ENCODE results near the gene MZT2B. TPM values are rescaled to one million over a fixed set of nuclear protein-coding genes. Genes with fewer than 3 reads are reported as not detected.
"Not testable (repeated sequence)": the region's sequence is repeated elsewhere in the genome, so short reads cannot be mapped to it uniquely, and the experiment has no call there.

Gene MZT2B
- total RNA-seq, 1 donor from 2014 or later, result 152 TPM

GRCh38 chr2:130196052-130196451 is 14.0 kb downstream of the MZT2B start:
- not testable (repeated sequence) for H3K27ac Mint-ChIP-seq (ENCODE audit: unreplicated experiment); H3K9me3 Mint-ChIP-seq (ENCODE audit: unreplicated experiment); H3K4me3 Mint-ChIP-seq (ENCODE audit: unreplicated experiment); H3K36me3 Mint-ChIP-seq (ENCODE audit: low read depth, unreplicated experiment); H3K4me1 Mint-ChIP-seq (ENCODE audit: unreplicated experiment); H3K27me3 Mint-ChIP-seq (ENCODE audit: unreplicated experiment); DNase-seq (ENCODE audit: low spot score)

- H3K27ac Mint-ChIP-seq (ENCODE audit: unreplicated experiment), result no peak within 1 kb of the TSS
- peaks cover 3% of the 10 kb centered on the region for H3K27me3 Mint-ChIP-seq (ENCODE audit: unreplicated experiment)
- no peaks in the 10 kb centered on the region for H3K9me3 Mint-ChIP-seq (ENCODE audit: unreplicated experiment)
- H3K36me3 Mint-ChIP-seq (ENCODE audit: low read depth, unreplicated experiment), result no peaks in the 10 kb centered on the region
- no peak for DNase-seq (ENCODE audit: low spot score)
- no peaks in the 10 kb centered on the region for H3K4me1 Mint-ChIP-seq (ENCODE audit: unreplicated experiment)
- TF ChIP-seq CTCF (IDR thresholded peaks at IDR 0.05; ENCODE audit: unreplicated experiment), result no peak
- H3K4me3 Mint-ChIP-seq (ENCODE audit: unreplicated experiment), result no peak within 1 kb of the TSS
These were observed 16.3 kb downstream of the MZT2B start, which contains the start of gene TUBA3E for GRCh38 chr2:130198343-130198742. Gene TUBA3E, minus strand, starts transcription at chr2:130198439. Its CDS starts 79 bp downstream, at chr2:130198360.

DNA sequence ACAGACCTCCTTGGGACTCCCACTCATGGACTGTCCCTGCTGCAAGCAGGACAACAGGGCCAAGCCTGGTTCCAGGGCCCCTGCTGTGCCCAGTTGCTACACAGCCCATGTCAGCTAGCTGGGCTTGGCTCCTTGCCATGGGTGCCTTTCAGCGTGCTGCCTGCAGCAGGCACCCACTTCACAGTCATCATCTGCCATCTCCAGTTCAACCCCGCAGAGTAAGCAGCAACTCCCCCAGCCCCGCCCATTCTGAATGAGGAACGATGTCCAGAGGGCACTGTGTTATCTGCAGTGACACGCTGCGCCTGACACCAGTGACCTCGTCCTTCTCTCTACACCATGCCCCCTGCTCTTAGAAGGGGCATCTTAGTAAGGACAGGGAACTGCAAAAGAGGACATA is 20.5 kb downstream of the MZT2B start:
- not testable (repeated sequence) for H3K36me3 Mint-ChIP-seq (ENCODE audit: low read depth, unreplicated experiment); H3K9me3 Mint-ChIP-seq (ENCODE audit: unreplicated experiment); H3K4me1 Mint-ChIP-seq (ENCODE audit: unreplicated experiment); H3K27me3 Mint-ChIP-seq (ENCODE audit: unreplicated experiment); H3K4me3 Mint-ChIP-seq (ENCODE audit: unreplicated experiment); H3K27ac Mint-ChIP-seq (ENCODE audit: unreplicated experiment); DNase-seq (ENCODE audit: low spot score)

- DNase-seq (ENCODE audit: low spot score); H3K27ac Mint-ChIP-seq (ENCODE audit: unreplicated experiment); H3K36me3 Mint-ChIP-seq (ENCODE audit: low read depth, unreplicated experiment); H3K4me1 Mint-ChIP-seq (ENCODE audit: unreplicated experiment); H3K27me3 Mint-ChIP-seq (ENCODE audit: unreplicated experiment); H3K9me3 Mint-ChIP-seq (ENCODE audit: unreplicated experiment); H3K4me3 Mint-ChIP-seq (ENCODE audit: unreplicated experiment): not testable (repeated sequence)
These were observed 21.1 kb downstream of the MZT2B start for GRCh38 chr2:130203150-130203549.

GRCh38 chr2:130207051-130207450 is 25.0 kb downstream of the MZT2B start:
- not testable (repeated sequence) for H3K4me3 Mint-ChIP-seq (ENCODE audit: unreplicated experiment); H3K27ac Mint-ChIP-seq (ENCODE audit: unreplicated experiment); DNase-seq (ENCODE audit: low spot score); H3K36me3 Mint-ChIP-seq (ENCODE audit: low read depth, unreplicated experiment); H3K9me3 Mint-ChIP-seq (ENCODE audit: unreplicated experiment); H3K4me1 Mint-ChIP-seq (ENCODE audit: unreplicated experiment); H3K27me3 Mint-ChIP-seq (ENCODE audit: unreplicated experiment)

DNA sequence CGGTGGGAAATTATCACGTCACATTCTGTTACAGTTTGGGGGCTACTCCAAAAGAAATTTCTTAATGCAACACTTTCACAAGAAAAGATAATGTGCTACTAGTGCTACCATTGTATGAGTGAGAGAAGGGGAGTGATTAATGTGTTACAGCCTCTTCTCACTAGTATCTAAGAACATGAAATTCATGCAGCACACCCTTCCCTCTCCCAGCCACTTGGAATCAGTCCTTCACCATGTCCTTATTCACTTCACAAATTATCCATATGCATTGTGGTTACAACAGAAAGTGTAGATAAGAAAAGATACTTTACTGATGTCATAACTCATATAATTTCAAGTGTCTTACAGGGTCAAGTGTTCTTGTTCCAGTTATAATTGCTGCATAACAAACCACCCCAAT is 37.1 kb downstream of the MZT2B start:
- H3K36me3 Mint-ChIP-seq (ENCODE audit: low read depth, unreplicated experiment); H3K9me3 Mint-ChIP-seq (ENCODE audit: unreplicated experiment); DNase-seq (ENCODE audit: low spot score); H3K27ac Mint-ChIP-seq (ENCODE audit: unreplicated experiment); H3K27me3 Mint-ChIP-seq (ENCODE audit: unreplicated experiment); H3K4me3 Mint-ChIP-seq (ENCODE audit: unreplicated experiment); H3K4me1 Mint-ChIP-seq (ENCODE audit: unreplicated experiment): not testable (repeated sequence)

- not testable (repeated sequence) for H3K27me3 Mint-ChIP-seq (ENCODE audit: unreplicated experiment); H3K4me1 Mint-ChIP-seq (ENCODE audit: unreplicated experiment); DNase-seq (ENCODE audit: low spot score); H3K9me3 Mint-ChIP-seq (ENCODE audit: unreplicated experiment); H3K36me3 Mint-ChIP-seq (ENCODE audit: low read depth, unreplicated experiment); H3K4me3 Mint-ChIP-seq (ENCODE audit: unreplicated experiment); H3K27ac Mint-ChIP-seq (ENCODE audit: unreplicated experiment)
These were observed 38.4 kb downstream of the MZT2B start for GRCh38 chr2:130220505-130220904.

DNA sequence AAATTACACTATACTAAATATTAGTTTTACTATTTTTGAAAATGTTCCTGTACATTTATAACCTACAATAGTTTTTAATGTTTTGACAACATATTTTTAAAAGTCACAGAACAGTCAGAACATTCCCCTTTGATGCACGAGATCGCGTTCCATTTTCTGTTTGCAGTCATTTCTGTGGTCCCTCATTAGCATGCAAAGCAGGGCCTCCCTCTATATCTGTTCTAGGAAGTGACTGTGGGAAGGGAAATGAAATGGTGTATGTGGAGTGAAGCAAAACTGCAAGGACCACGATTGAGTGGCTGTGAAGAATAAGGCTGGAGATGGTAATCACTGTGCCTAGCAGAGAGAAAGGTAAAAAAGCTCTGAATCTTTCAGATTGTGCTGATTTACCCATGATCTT is 40.5 kb downstream of the MZT2B start:
- not testable (repeated sequence) for H3K4me1 Mint-ChIP-seq (ENCODE audit: unreplicated experiment); H3K36me3 Mint-ChIP-seq (ENCODE audit: low read depth, unreplicated experiment); H3K27me3 Mint-ChIP-seq (ENCODE audit: unreplicated experiment); DNase-seq (ENCODE audit: low spot score); H3K9me3 Mint-ChIP-seq (ENCODE audit: unreplicated experiment); H3K4me3 Mint-ChIP-seq (ENCODE audit: unreplicated experiment); H3K27ac Mint-ChIP-seq (ENCODE audit: unreplicated experiment)

DNA sequence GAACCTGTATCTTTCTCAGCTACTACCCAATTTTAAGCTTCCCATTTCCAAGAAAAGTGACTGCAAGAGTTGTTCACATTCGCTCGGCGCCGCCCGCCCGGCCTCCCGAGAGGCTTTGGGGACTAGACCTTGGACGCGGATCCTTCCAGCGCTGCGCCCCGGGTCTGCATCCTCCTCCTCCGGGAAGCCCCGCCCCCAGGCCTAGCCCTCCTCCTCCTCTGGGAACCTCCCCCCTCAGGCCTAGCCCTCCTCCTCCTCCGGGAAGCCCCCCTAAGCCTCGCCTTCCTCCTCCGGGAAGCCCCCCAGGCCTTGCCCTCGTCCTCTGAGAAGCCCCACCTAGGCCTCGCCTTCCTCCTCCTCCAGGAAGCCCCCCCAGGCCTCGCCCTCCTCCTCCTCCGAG is 45.9 kb downstream of the MZT2B start:
- not testable (repeated sequence) for DNase-seq (ENCODE audit: low spot score); H3K27ac Mint-ChIP-seq (ENCODE audit: unreplicated experiment); H3K36me3 Mint-ChIP-seq (ENCODE audit: low read depth, unreplicated experiment); H3K4me1 Mint-ChIP-seq (ENCODE audit: unreplicated experiment); H3K9me3 Mint-ChIP-seq (ENCODE audit: unreplicated experiment); H3K27me3 Mint-ChIP-seq (ENCODE audit: unreplicated experiment); H3K4me3 Mint-ChIP-seq (ENCODE audit: unreplicated experiment)

DNA sequence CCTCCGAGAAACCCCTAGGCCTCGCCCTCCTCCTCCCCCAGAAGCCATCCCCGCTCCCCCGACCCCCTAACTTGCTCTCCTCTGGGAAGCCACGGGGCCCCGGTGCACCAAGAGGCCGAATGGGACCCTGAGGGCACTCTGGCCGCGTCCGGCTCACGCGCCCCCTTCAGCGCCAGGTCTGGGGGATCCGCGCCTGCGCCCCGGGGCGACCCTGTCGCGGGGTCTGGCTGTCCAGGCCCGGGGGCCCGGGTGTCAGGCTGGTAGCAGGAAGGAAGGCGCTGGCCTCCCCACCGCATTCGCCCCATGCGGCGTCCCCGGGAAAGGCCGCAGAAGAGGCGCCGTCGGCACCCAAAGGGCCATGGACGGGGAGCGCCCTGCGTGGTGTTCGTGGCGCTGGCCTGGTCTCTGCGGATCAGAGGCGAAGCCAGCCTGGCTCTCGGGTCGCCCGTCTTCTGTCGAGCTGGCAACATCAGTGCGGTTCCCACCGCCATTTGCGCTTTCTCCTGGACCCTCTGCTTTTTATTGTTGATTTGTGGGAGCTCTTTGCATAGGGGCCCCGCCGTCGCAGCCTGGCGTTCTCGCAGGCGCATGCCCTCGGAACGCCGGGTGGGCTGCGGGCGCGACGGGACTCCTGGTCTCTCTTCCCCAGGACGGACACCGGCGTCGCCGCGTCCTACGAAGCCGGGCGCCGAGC is 46.6 kb downstream of the MZT2B start:
- H3K27me3 Mint-ChIP-seq (ENCODE audit: unreplicated experiment); H3K4me3 Mint-ChIP-seq (ENCODE audit: unreplicated experiment); H3K27ac Mint-ChIP-seq (ENCODE audit: unreplicated experiment); H3K4me1 Mint-ChIP-seq (ENCODE audit: unreplicated experiment); H3K36me3 Mint-ChIP-seq (ENCODE audit: low read depth, unreplicated experiment); H3K9me3 Mint-ChIP-seq (ENCODE audit: unreplicated experiment); DNase-seq (ENCODE audit: low spot score): not testable (repeated sequence)

DNA sequence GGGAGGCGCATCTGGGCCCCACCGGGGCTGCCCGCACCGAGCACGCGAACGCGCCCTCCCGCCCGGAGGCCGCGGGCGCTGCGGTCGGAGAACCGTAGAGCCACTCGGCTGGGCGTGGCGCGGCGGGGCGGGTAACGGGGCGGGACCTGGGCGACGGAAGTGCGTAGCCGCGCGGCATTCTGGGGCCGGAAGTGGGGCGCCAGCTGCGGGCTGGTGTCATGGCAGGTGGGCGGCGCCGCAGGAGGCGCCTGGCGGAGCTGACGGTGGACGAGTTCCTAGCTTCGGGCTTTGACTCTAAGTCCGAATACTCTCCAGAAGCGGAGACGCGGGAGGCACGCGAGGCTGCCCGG is 47.1 kb downstream of the MZT2B start:
- not testable (repeated sequence) for H3K4me1 Mint-ChIP-seq (ENCODE audit: unreplicated experiment); H3K36me3 Mint-ChIP-seq (ENCODE audit: low read depth, unreplicated experiment); H3K9me3 Mint-ChIP-seq (ENCODE audit: unreplicated experiment); H3K4me3 Mint-ChIP-seq (ENCODE audit: unreplicated experiment); DNase-seq (ENCODE audit: low spot score); H3K27me3 Mint-ChIP-seq (ENCODE audit: unreplicated experiment); H3K27ac Mint-ChIP-seq (ENCODE audit: unreplicated experiment)

- H3K36me3 Mint-ChIP-seq (ENCODE audit: low read depth, unreplicated experiment); H3K9me3 Mint-ChIP-seq (ENCODE audit: unreplicated experiment); H3K4me1 Mint-ChIP-seq (ENCODE audit: unreplicated experiment); H3K27ac Mint-ChIP-seq (ENCODE audit: unreplicated experiment); H3K27me3 Mint-ChIP-seq (ENCODE audit: unreplicated experiment); H3K4me3 Mint-ChIP-seq (ENCODE audit: unreplicated experiment); DNase-seq (ENCODE audit: low spot score): not testable (repeated sequence)
These were observed 48.3 kb downstream of the MZT2B start for GRCh38 chr2:130230376-130230775.

Data from endothelial cell (in vitro differentiated cells).